Loucy (cell line): ENCODE measurements around the gene CBX7.

ENCODE experiments used
- H2AFZ ChIP-seq: fragments of 200-600 bp; sonication (generic); 2 replicates; pipeline ENCODE4 v1.6.0; 2016; ENCODE audit warnings: antibody characterized with exemption, mild to moderate bottlenecking, low read length, moderate library complexity
- H3F3A ChIP-seq: fragments of 200-600 bp; 2 replicates; pipeline ENCODE4 v1.6.0; 2016; ENCODE audit warnings: antibody characterized with exemption, low read depth, mild to moderate bottlenecking
- H3K27me3 ChIP-seq: fragments of 200-600 bp; sonication (generic); 2 replicates; pipeline ENCODE4 v1.6.1; 2014; ENCODE audit warnings: low read length, mild to moderate bottlenecking; ENCODE audit not compliant: insufficient read depth, poor library complexity, severe bottlenecking
- H3K36me3 ChIP-seq: fragments of 200-600 bp; sonication (generic); 2 replicates; pipeline ENCODE4 v1.6.1; 2016; ENCODE audit warnings: low read length; ENCODE audit not compliant: insufficient read depth
- H3K4me1 ChIP-seq: fragments of 200-600 bp; sonication (generic); 2 replicates; pipeline ENCODE4 v1.5.1; 2014; ENCODE audit warnings: low read length, mild to moderate bottlenecking; ENCODE audit not compliant: insufficient read depth, poor library complexity, severe bottlenecking
- H3K4me2 ChIP-seq: fragments of 200-600 bp; sonication (generic); 2 replicates; pipeline ENCODE4 v1.6.0; 2014; ENCODE audit warnings: antibody characterized with exemption, low read length, low read depth, mild to moderate bottlenecking; ENCODE audit not compliant: poor library complexity, severe bottlenecking
- H3K4me3 ChIP-seq: fragments of 200-600 bp; sonication (generic); 2 replicates; pipeline ENCODE4 v1.5.1; 2014; ENCODE audit warnings: low read length, mild to moderate bottlenecking, mixed read lengths; ENCODE audit not compliant: poor library complexity, severe bottlenecking
- H3K79me2 ChIP-seq: fragments of 200-600 bp; sonication (generic); 2 replicates; pipeline ENCODE4 v1.6.1; 2014; ENCODE audit warnings: low read length; ENCODE audit not compliant: insufficient read depth
- H3K9ac ChIP-seq: fragments of 200-600 bp; sonication (generic); 2 replicates; pipeline ENCODE4 v1.6.0; 2014; ENCODE audit warnings: mild to moderate bottlenecking, low read depth, low read length, moderate library complexity; ENCODE audit not compliant: poor library complexity, severe bottlenecking
- H3K9me2 ChIP-seq: fragments of 200-600 bp; sonication (generic); replicated peaks from 2 replicates; pipeline ENCODE4 v1.6.1; 2016; ENCODE audit warnings: low read depth, low read length, mixed read lengths
- H3K9me3 ChIP-seq: fragments of 200-600 bp; sonication (generic); 2 replicates; pipeline ENCODE4 v1.6.1; 2014; ENCODE audit warnings: mild to moderate bottlenecking, antibody characterized with exemption, low read length, low read depth; ENCODE audit not compliant: insufficient read depth
- H4K20me1 ChIP-seq: fragments of 200-600 bp; sonication (generic); 2 replicates; pipeline ENCODE4 v1.6.0; 2014; ENCODE audit warnings: antibody characterized with exemption, low read length, mild to moderate bottlenecking; ENCODE audit not compliant: insufficient read depth, poor library complexity, severe bottlenecking
- EZH2phosphoT487 ChIP-seq: fragments of 200-600 bp; IDR thresholded peaks from 2 replicates; pipeline ENCODE4 v1.6.1; 2018; ENCODE audit warnings: antibody characterized with exemption, mild to moderate bottlenecking, moderate library complexity, borderline replicate concordance
- TF ChIP-seq, protein P1 (sequence below): fragments of 200-600 bp; sonication (generic); conservative IDR thresholded peaks from 2 replicates; pipeline ENCODE4 v1.5.1; 2014; ENCODE audit warnings: mild to moderate bottlenecking, antibody characterized with exemption, low read length

Gene CBX7

GRCh38 chr22:39092111-39092862 is 60.2 kb downstream of the CBX7 start:
- Histone ChIP-seq H3K27me3 (no peaks in the 10 kb centered on the region), H2AFZ (no peak overlapping the region), H3K79me2 (peaks cover 6% of the 10 kb centered on the region; the same call in 1 of the 2 replicates), H3F3A (peaks cover 6% of the 10 kb centered on the region; the same call in 1 of the 2 replicates), H3K4me1 (peaks cover 75% of the 10 kb centered on the region), H3K36me3 (no peaks in the 10 kb centered on the region), H3K4me3 (peak overlapping the region; percentile 66), H3K9ac (peak overlapping the region; percentile 77), H3K9me2 (no peaks in the 10 kb centered on the region), H3K9me3 (no peaks in the 10 kb centered on the region), H3K4me2 (peak overlapping the region; percentile 84), H4K20me1 (no peaks in the 10 kb centered on the region)
- TF ChIP-seq EZH2phosphoT487 = no peak
- TF ChIP-seq, protein P1, sequence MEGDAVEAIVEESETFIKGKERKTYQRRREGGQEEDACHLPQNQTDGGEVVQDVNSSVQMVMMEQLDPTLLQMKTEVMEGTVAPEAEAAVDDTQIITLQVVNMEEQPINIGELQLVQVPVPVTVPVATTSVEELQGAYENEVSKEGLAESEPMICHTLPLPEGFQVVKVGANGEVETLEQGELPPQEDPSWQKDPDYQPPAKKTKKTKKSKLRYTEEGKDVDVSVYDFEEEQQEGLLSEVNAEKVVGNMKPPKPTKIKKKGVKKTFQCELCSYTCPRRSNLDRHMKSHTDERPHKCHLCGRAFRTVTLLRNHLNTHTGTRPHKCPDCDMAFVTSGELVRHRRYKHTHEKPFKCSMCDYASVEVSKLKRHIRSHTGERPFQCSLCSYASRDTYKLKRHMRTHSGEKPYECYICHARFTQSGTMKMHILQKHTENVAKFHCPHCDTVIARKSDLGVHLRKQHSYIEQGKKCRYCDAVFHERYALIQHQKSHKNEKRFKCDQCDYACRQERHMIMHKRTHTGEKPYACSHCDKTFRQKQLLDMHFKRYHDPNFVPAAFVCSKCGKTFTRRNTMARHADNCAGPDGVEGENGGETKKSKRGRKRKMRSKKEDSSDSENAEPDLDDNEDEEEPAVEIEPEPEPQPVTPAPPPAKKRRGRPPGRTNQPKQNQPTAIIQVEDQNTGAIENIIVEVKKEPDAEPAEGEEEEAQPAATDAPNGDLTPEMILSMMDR = no peak

- Histone ChIP-seq H4K20me1 (no peaks in the 10 kb centered on the region), H3K9me2 (no peaks in the 10 kb centered on the region), H3K36me3 (no peaks in the 10 kb centered on the region), H3K4me1 (peaks cover 72% of the 10 kb centered on the region), H3K27me3 (no peaks in the 10 kb centered on the region), H3K9me3 (no peaks in the 10 kb centered on the region), H3K4me3 (peak overlapping the region; percentile 66), H2AFZ (no peak overlapping the region), H3F3A (peaks cover 4% of the 10 kb centered on the region; the same call in 1 of the 2 replicates), H3K79me2 (peaks cover 6% of the 10 kb centered on the region; the same call in 1 of the 2 replicates), H3K4me2 (peak overlapping the region; percentile 84), H3K9ac (peak overlapping the region; percentile 77)
- TF ChIP-seq, protein P1 = no peak
- no peak for TF ChIP-seq EZH2phosphoT487
Measured at GRCh38 chr22:39091126-39092081, 61.1 kb downstream of the CBX7 start.

DNA sequence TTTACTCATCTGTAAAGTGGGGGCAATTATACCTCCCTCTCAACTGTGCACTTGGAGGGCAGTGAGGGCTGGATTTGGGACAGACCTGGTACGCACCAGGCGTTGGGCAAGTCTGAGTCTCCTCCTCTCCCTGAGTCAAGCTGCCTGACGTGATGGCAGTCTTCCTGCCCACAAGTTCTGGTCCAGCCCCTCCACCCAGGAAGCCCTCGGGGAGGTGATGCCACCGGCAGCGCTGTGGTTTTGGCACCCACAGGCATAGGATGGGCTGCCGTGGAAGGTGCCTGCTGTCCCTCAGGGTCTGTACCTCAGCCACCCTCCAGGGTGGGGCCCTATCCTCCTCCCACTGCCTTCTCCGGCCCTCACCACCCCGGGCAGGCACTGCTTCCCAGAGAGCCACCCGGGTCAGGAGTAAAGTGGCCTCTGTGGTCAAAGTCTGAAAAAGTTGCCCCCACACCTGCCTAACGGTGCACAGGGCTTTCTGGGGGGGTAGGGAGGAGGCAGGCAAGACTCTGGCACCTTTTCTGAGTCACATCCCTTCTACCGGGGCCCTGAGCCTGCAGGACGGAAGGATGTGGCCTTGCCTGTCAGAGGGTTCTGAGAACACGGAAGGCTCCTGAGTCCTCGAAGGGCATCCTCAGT is 61.9 kb downstream of the CBX7 start:
- Histone ChIP-seq H3K4me2 (peak overlapping the region; percentile 84), H3F3A (peaks cover 4% of the 10 kb centered on the region; the same call in 1 of the 2 replicates), H3K4me3 (peak overlapping the region; percentile 66), H3K79me2 (peaks cover 6% of the 10 kb centered on the region; the same call in 1 of the 2 replicates), H2AFZ (peak overlapping the region; percentile 10), H4K20me1 (no peaks in the 10 kb centered on the region), H3K9ac (peak overlapping the region; percentile 77), H3K9me2 (no peaks in the 10 kb centered on the region), H3K36me3 (no peaks in the 10 kb centered on the region), H3K27me3 (no peaks in the 10 kb centered on the region), H3K9me3 (no peaks in the 10 kb centered on the region), H3K4me1 (peaks cover 64% of the 10 kb centered on the region)
- TF ChIP-seq, protein P1 = no peak
- TF ChIP-seq EZH2phosphoT487 = no peak
